GM21526 (cell line): ENCODE results near the gene PTOV1.

Experiments
- ATAC-seq: cut with Tn5 transposase; IDR thresholded peaks from one replicate; pipeline ENCODE4 v1.9.1; 2021; ENCODE audit warnings: moderate library complexity; ENCODE audit not compliant: unreplicated experiment, low FRiP score

Gene PTOV1

GRCh38 chr19:49884760-49885159 lies 33.8 kb downstream of the PTOV1 start:
- no peak for ATAC-seq

- ATAC-seq: no peak
Observed at GRCh38 chr19:49887037-49887664, 36.2 kb downstream of the PTOV1 start.

- no peak for ATAC-seq
Observed at GRCh38 chr19:49887665-49888509, 36.9 kb downstream of the PTOV1 start.

- ATAC-seq: no peak
Observed at GRCh38 chr19:49888510-49888824, 37.5 kb downstream of the PTOV1 start.

- no peak for ATAC-seq
Observed at GRCh38 chr19:49889038-49889686, 38.2 kb downstream of the PTOV1 start.

- no peak for ATAC-seq
Observed at GRCh38 chr19:49889687-49890348, 38.9 kb downstream of the PTOV1 start.

- no peak for ATAC-seq
Observed at GRCh38 chr19:49890349-49891311, 39.7 kb downstream of the PTOV1 start.

GRCh38 chr19:49891393-49891792 lies 40.4 kb downstream of the PTOV1 start:
- ATAC-seq: no peak

- no peak for ATAC-seq
Observed at GRCh38 chr19:49892716-49893115, 41.8 kb downstream of the PTOV1 start.

GRCh38 chr19:49894011-49894664 lies 43.2 kb downstream of the PTOV1 start:
- ATAC-seq: no peak

- no peak for ATAC-seq
Observed at GRCh38 chr19:49894879-49895565, 44.1 kb downstream of the PTOV1 start.

GRCh38 chr19:49895566-49896297 lies 44.8 kb downstream of the PTOV1 start:
- no peak for ATAC-seq

GRCh38 chr19:49896863-49897621 lies 46.1 kb downstream of the PTOV1 start, which contains the start of gene IL4I1:
Gene IL4I1, minus strand, starts transcription at chr19:49896887. Its CDS starts 727 bp downstream, at chr19:49896160.
- no peak for ATAC-seq

GRCh38 chr19:49904136-49904535 lies 53.2 kb downstream of the PTOV1 start:
- ATAC-seq: no peak

- ATAC-seq: no peak
Observed at GRCh38 chr19:49906879-49907564, 56.1 kb downstream of the PTOV1 start.

- ATAC-seq: no peak
Observed at GRCh38 chr19:49907745-49908446, 56.9 kb downstream of the PTOV1 start.
